ENCODE data around the gene STAT5B.
"Not testable (repeated sequence)": the region's sequence is repeated elsewhere in the genome, so short reads cannot be mapped to it uniquely, and the experiment has no call there.

Gene STAT5B

GRCh38 chr17:42307362-42307927, 31.3 kb upstream of the STAT5B start:
- H3K9ac ChIP-seq (ENCODE audit: low read length in 5 of 5) = no peak overlapping the region

GRCh38 chr17:42306385-42306667, 30.1 kb upstream of the STAT5B start:
- Histone ChIP-seq H3K9me3 (ENCODE audit: control insufficient read depth in 5 of 5, low read length in 5 of 5) (no peaks in the 10 kb centered on the region), H3K36me3 (ENCODE audit: control insufficient read depth in 5 of 5, insufficient read depth in 5 of 5, low read length in 5 of 5) (peaks cover 0 to 97% (median 88%) of the 10 kb centered on the region in 5 donors), H3K27ac (ENCODE audit: low read depth, low read length) (no peak overlapping the region), H3K27me3 (ENCODE audit: control insufficient read depth in 5 of 5, insufficient read depth in 4 of 5, low read length in 5 of 5) (no peaks in the 10 kb centered on the region), H3K9ac (ENCODE audit: low read length in 5 of 5) (no peak overlapping the region), H3K4me3 (ENCODE audit: low read depth in 1 of 5, low read length in 5 of 5) (no peak overlapping the region), H3K4me1 (ENCODE audit: control insufficient read depth in 5 of 5, insufficient read depth in 5 of 5, low read length in 5 of 5) (peaks cover 10 to 34% (median 24%) of the 10 kb centered on the region in 5 donors)

More at GRCh38 chr17:42307362-42307927, 31.3 kb upstream of the STAT5B start:
- H3K36me3 ChIP-seq (ENCODE audit: control insufficient read depth in 5 of 5, insufficient read depth in 5 of 5, low read length in 5 of 5) = peaks cover 0 to 85% (median 77%) of the 10 kb centered on the region in 5 donors
- H3K27me3 ChIP-seq (ENCODE audit: control insufficient read depth in 5 of 5, insufficient read depth in 4 of 5, low read length in 5 of 5) = no peaks in the 10 kb centered on the region
- H3K27ac ChIP-seq (ENCODE audit: low read depth, low read length) = no peak overlapping the region
- no peak overlapping the region for H3K4me3 ChIP-seq (ENCODE audit: low read depth in 1 of 5, low read length in 5 of 5)
- H3K9me3 ChIP-seq (ENCODE audit: control insufficient read depth in 5 of 5, low read length in 5 of 5) = no peaks in the 10 kb centered on the region
- H3K4me1 ChIP-seq (ENCODE audit: control insufficient read depth in 5 of 5, insufficient read depth in 5 of 5, low read length in 5 of 5) = peaks cover 12 to 46% (median 35%) of the 10 kb centered on the region in 5 donors

- Histone ChIP-seq H3K27me3 (ENCODE audit: control insufficient read depth in 5 of 5, insufficient read depth in 4 of 5, low read length in 5 of 5) (no peaks in the 10 kb centered on the region), H3K9me3 (ENCODE audit: control insufficient read depth in 5 of 5, low read length in 5 of 5) (no peaks in the 10 kb centered on the region), H3K9ac (ENCODE audit: low read length in 5 of 5) (no peak overlapping the region), H3K4me1 (ENCODE audit: control insufficient read depth in 5 of 5, insufficient read depth in 5 of 5, low read length in 5 of 5) (peaks cover 8 to 29% (median 18%) of the 10 kb centered on the region in 5 donors), H3K27ac (ENCODE audit: low read depth, low read length) (no peak overlapping the region), H3K4me3 (ENCODE audit: low read depth in 1 of 5, low read length in 5 of 5) (no peak overlapping the region), H3K36me3 (ENCODE audit: control insufficient read depth in 5 of 5, insufficient read depth in 5 of 5, low read length in 5 of 5) (peaks cover 0 to 99% (median 89%) of the 10 kb centered on the region in 5 donors)
These were observed 29.6 kb upstream of the STAT5B start for GRCh38 chr17:42305543-42306384.

- H3K36me3 ChIP-seq (ENCODE audit: control insufficient read depth in 5 of 5, insufficient read depth in 5 of 5, low read length in 5 of 5) = peaks cover 0 to 92% (median 83%) of the 10 kb centered on the region in 5 donors
- peaks cover 2 to 21% (median 10%) of the 10 kb centered on the region in 5 donors for H3K4me1 ChIP-seq (ENCODE audit: control insufficient read depth in 5 of 5, insufficient read depth in 5 of 5, low read length in 5 of 5)
- not testable (repeated sequence) for H3K4me3 ChIP-seq (ENCODE audit: low read depth in 1 of 5, low read length in 5 of 5); H3K9me3 ChIP-seq (ENCODE audit: control insufficient read depth in 5 of 5, low read length in 5 of 5); H3K27me3 ChIP-seq (ENCODE audit: control insufficient read depth in 5 of 5, insufficient read depth in 4 of 5, low read length in 5 of 5); H3K27ac ChIP-seq (ENCODE audit: low read depth, low read length); H3K9ac ChIP-seq (ENCODE audit: low read length in 5 of 5)
These were observed 28.8 kb upstream of the STAT5B start for GRCh38 chr17:42305031-42305330.

GRCh38 chr17:42304187-42305030, 28.2 kb upstream of the STAT5B start:
- Histone ChIP-seq H3K4me3 (ENCODE audit: low read depth in 1 of 5, low read length in 5 of 5) (no peak overlapping the region), H3K9ac (ENCODE audit: low read length in 5 of 5) (peak overlapping the region in 1 of 5 donors; percentile 17), H3K27me3 (ENCODE audit: control insufficient read depth in 5 of 5, insufficient read depth in 4 of 5, low read length in 5 of 5) (no peaks in the 10 kb centered on the region), H3K27ac (ENCODE audit: low read depth, low read length) (no peak overlapping the region), H3K9me3 (ENCODE audit: control insufficient read depth in 5 of 5, low read length in 5 of 5) (no peaks in the 10 kb centered on the region), H3K4me1 (ENCODE audit: control insufficient read depth in 5 of 5, insufficient read depth in 5 of 5, low read length in 5 of 5) (peaks cover 0 to 15% (median 5%) of the 10 kb centered on the region in 5 donors), H3K36me3 (ENCODE audit: control insufficient read depth in 5 of 5, insufficient read depth in 5 of 5, low read length in 5 of 5) (peaks cover 0 to 89% (median 80%) of the 10 kb centered on the region in 5 donors)

- peaks cover 0 to 89% (median 81%) of the 10 kb centered on the region in 5 donors for H3K36me3 ChIP-seq (ENCODE audit: control insufficient read depth in 5 of 5, insufficient read depth in 5 of 5, low read length in 5 of 5)
- no peak overlapping the region for H3K4me3 ChIP-seq (ENCODE audit: low read depth in 1 of 5, low read length in 5 of 5)
- no peak overlapping the region for H3K27ac ChIP-seq (ENCODE audit: low read depth, low read length)
- no peaks in the 10 kb centered on the region for H3K9me3 ChIP-seq (ENCODE audit: control insufficient read depth in 5 of 5, low read length in 5 of 5)
- no peaks in the 10 kb centered on the region for H3K27me3 ChIP-seq (ENCODE audit: control insufficient read depth in 5 of 5, insufficient read depth in 4 of 5, low read length in 5 of 5)
- H3K4me1 ChIP-seq (ENCODE audit: control insufficient read depth in 5 of 5, insufficient read depth in 5 of 5, low read length in 5 of 5) = peaks cover 0 to 8% (median 0%) of the 10 kb centered on the region in 5 donors
- H3K9ac ChIP-seq (ENCODE audit: low read length in 5 of 5) = peak overlapping the region in 1 of 5 donors; percentile 17
These were observed 27.5 kb upstream of the STAT5B start for GRCh38 chr17:42303694-42304093.

- Histone ChIP-seq H3K4me1 (ENCODE audit: control insufficient read depth in 5 of 5, insufficient read depth in 5 of 5, low read length in 5 of 5) (no peaks in the 10 kb centered on the region), H3K9me3 (ENCODE audit: control insufficient read depth in 5 of 5, low read length in 5 of 5) (no peaks in the 10 kb centered on the region), H3K9ac (ENCODE audit: low read length in 5 of 5) (no peak overlapping the region), H3K27ac (ENCODE audit: low read depth, low read length) (no peak overlapping the region), H3K27me3 (ENCODE audit: control insufficient read depth in 5 of 5, insufficient read depth in 4 of 5, low read length in 5 of 5) (no peaks in the 10 kb centered on the region), H3K4me3 (ENCODE audit: low read depth in 1 of 5, low read length in 5 of 5) (no peak overlapping the region), H3K36me3 (ENCODE audit: control insufficient read depth in 5 of 5, insufficient read depth in 5 of 5, low read length in 5 of 5) (peaks cover 0 to 80% (median 66%) of the 10 kb centered on the region in 5 donors)
These were observed 24.8 kb upstream of the STAT5B start for GRCh38 chr17:42301022-42301421.

- not testable (repeated sequence) for H3K4me1 ChIP-seq (ENCODE audit: control insufficient read depth in 5 of 5, insufficient read depth in 5 of 5, low read length in 5 of 5); H3K4me3 ChIP-seq (ENCODE audit: low read depth in 1 of 5, low read length in 5 of 5); H3K27me3 ChIP-seq (ENCODE audit: control insufficient read depth in 5 of 5, insufficient read depth in 4 of 5, low read length in 5 of 5); H3K9me3 ChIP-seq (ENCODE audit: control insufficient read depth in 5 of 5, low read length in 5 of 5); H3K9ac ChIP-seq (ENCODE audit: low read length in 5 of 5); H3K27ac ChIP-seq (ENCODE audit: low read depth, low read length)
- H3K36me3 ChIP-seq (ENCODE audit: control insufficient read depth in 5 of 5, insufficient read depth in 5 of 5, low read length in 5 of 5) = peaks cover 0 to 81% (median 69%) of the 10 kb centered on the region in 5 donors
These were observed 23.7 kb upstream of the STAT5B start for GRCh38 chr17:42299913-42300312.

GRCh38 chr17:42299361-42299760, 23.2 kb upstream of the STAT5B start:
- H3K4me3 ChIP-seq (ENCODE audit: low read depth in 1 of 5, low read length in 5 of 5); H3K9ac ChIP-seq (ENCODE audit: low read length in 5 of 5); H3K4me1 ChIP-seq (ENCODE audit: control insufficient read depth in 5 of 5, insufficient read depth in 5 of 5, low read length in 5 of 5); H3K27me3 ChIP-seq (ENCODE audit: control insufficient read depth in 5 of 5, insufficient read depth in 4 of 5, low read length in 5 of 5); H3K27ac ChIP-seq (ENCODE audit: low read depth, low read length); H3K9me3 ChIP-seq (ENCODE audit: control insufficient read depth in 5 of 5, low read length in 5 of 5): not testable (repeated sequence)
- H3K36me3 ChIP-seq (ENCODE audit: control insufficient read depth in 5 of 5, insufficient read depth in 5 of 5, low read length in 5 of 5) = peaks cover 0 to 81% (median 67%) of the 10 kb centered on the region in 5 donors

- H3K27me3 ChIP-seq (ENCODE audit: control insufficient read depth in 5 of 5, insufficient read depth in 4 of 5, low read length in 5 of 5); H3K27ac ChIP-seq (ENCODE audit: low read depth, low read length); H3K4me3 ChIP-seq (ENCODE audit: low read depth in 1 of 5, low read length in 5 of 5); H3K9me3 ChIP-seq (ENCODE audit: control insufficient read depth in 5 of 5, low read length in 5 of 5); H3K9ac ChIP-seq (ENCODE audit: low read length in 5 of 5): not testable (repeated sequence)
- Histone ChIP-seq H3K4me1 (ENCODE audit: control insufficient read depth in 5 of 5, insufficient read depth in 5 of 5, low read length in 5 of 5) (peaks cover 0 to 25% (median 12%) of the 10 kb centered on the region in 5 donors), H3K36me3 (ENCODE audit: control insufficient read depth in 5 of 5, insufficient read depth in 5 of 5, low read length in 5 of 5) (peaks cover 0 to 81% (median 67%) of the 10 kb centered on the region in 5 donors)
These were observed 21.6 kb upstream of the STAT5B start for GRCh38 chr17:42297775-42298174.

All from subcutaneous abdominal adipose tissue (tissue), 5 donors.